Measurements from ENCODE around the gene MYO9A. TPM values are rescaled to one million over a fixed set of nuclear protein-coding genes. Genes with fewer than 3 reads are reported as not detected.
"Not testable (repeated sequence)": the region's sequence is repeated elsewhere in the genome, so short reads cannot be mapped to it uniquely, and the experiment has no call there.

The MYO9A gene
- total RNA-seq, 1 experiment from 2014 or later = 142 TPM

DNA sequence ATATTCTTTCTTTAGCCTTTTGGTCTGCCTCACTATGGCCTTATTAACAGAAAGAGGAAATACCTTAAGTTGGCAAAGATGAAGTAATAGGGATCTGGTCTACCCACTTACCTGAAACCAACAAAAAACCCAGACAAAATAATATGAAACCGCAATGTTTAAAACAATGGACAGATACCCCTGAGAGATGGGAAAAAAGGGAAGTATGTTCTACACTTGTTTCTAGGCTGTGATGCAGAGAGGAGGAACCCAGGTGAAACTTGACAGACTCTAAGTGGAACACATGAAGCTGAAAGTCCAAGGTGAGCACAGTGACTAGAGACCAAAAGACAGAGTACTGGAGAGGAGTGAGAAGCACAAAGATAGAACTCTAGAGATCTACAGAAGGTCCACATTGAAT is 229.2 kb downstream of the MYO9A start:
- no peaks in the 10 kb centered on the region for H3K9me2 ChIP-seq (replicated peaks; ENCODE audit: insufficient read depth, low read length)
- H3K4me1 ChIP-seq (ENCODE audit: low read length) = peaks cover 19% of the 10 kb centered on the region
- DNase-seq = no peak

DNA sequence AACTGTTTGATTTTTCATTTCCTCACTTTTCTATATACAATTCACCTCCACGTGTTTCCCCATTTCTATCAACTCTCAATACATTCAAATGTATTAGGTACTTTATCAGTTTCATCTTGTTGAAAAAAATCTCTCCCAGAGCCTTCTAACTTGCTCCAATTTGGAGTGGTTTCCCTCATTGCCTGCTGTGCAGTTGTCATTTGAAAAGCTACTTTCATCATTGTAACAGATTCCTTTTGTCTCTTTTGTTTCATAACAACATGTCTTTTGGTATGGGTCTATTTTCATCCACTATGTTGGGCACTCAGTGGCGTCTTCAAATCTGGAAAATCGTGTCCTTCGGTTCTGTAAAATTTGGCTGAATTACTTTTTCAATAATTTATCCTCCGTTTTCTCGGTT is 232.6 kb downstream of the MYO9A start:
- Histone ChIP-seq H3K27ac (ENCODE audit: low read length) (no peak overlapping the region), H3K27me3 (ENCODE audit: low read length) (no peaks in the 10 kb centered on the region), H4K20me1 (ENCODE audit: insufficient read depth, low read depth, low read length) (no peaks in the 10 kb centered on the region), H3K9me3 (ENCODE audit: low read length) (no peaks in the 10 kb centered on the region), H3K79me2 (ENCODE audit: low read length) (peaks cover 4% of the 10 kb centered on the region), H3K4me3 (ENCODE audit: low read length) (no peak overlapping the region), H3K36me3 (ENCODE audit: insufficient read depth, low read length) (peaks cover 73% of the 10 kb centered on the region), H2AFZ (ENCODE audit: low read length) (no peak overlapping the region), H3K4me1 (ENCODE audit: low read length) (peaks cover 1% of the 10 kb centered on the region; the same call in 1 of the 2 replicates), H3K9ac (ENCODE audit: low read length) (no peak overlapping the region), H3K4me2 (ENCODE audit: low read depth, low read length, poor library complexity, severe bottlenecking) (no peak overlapping the region), H3K9me2 (replicated peaks; ENCODE audit: insufficient read depth, low read length) (no peaks in the 10 kb centered on the region)
- DNase-seq = no peak

More for the DNA sequence above, 229.2 kb downstream of the MYO9A start:
- Histone ChIP-seq H3K27ac (ENCODE audit: low read length) (no peak overlapping the region), H3K36me3 (ENCODE audit: insufficient read depth, low read length) (peaks cover 65% of the 10 kb centered on the region), H3K4me3 (ENCODE audit: low read length) (no peak overlapping the region), H3K4me2 (ENCODE audit: low read depth, low read length, poor library complexity, severe bottlenecking) (no peak overlapping the region), H4K20me1 (ENCODE audit: insufficient read depth, low read depth, low read length) (no peaks in the 10 kb centered on the region), H3K9me3 (ENCODE audit: low read length) (no peaks in the 10 kb centered on the region), H3K9ac (ENCODE audit: low read length) (no peak overlapping the region), H3K27me3 (ENCODE audit: low read length) (no peaks in the 10 kb centered on the region), H2AFZ (ENCODE audit: low read length) (no peak overlapping the region), H3K79me2 (ENCODE audit: low read length) (peaks cover 14% of the 10 kb centered on the region; the same call in 1 of the 2 replicates)

DNA sequence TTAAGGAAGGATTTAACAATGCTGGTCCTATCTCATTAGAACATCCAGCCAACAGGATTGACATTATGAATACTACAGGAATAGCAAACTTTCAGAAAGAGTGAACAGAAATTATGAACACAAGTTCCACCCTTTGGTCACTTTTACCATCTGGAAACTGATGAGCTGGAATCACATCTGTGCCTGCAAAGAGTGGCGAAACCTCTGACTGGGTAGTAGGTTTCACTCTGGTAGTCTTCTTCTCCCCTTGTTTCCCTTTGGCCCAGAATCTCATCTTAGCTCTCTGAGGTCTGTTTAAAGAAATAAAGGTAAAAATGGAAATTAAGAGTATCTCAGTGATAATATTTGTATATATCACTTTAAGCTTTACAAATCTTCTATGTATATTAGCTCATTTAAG is 234.5 kb downstream of the MYO9A start:
- H3K79me2 ChIP-seq (ENCODE audit: low read length) = no peaks in the 10 kb centered on the region; the same call in 1 of the 2 replicates
- no peak overlapping the region for H3K27ac ChIP-seq (ENCODE audit: low read length)
- H3K4me2 ChIP-seq (ENCODE audit: low read depth, low read length, poor library complexity, severe bottlenecking) = no peak overlapping the region
- no peak overlapping the region for H2AFZ ChIP-seq (ENCODE audit: low read length)
- H3K27me3 ChIP-seq (ENCODE audit: low read length) = no peaks in the 10 kb centered on the region
- H3K4me3 ChIP-seq (ENCODE audit: low read length) = no peak overlapping the region
- no peak for DNase-seq
- H3K36me3 ChIP-seq (ENCODE audit: insufficient read depth, low read length) = peaks cover 81% of the 10 kb centered on the region
- no peaks in the 10 kb centered on the region for H3K4me1 ChIP-seq (ENCODE audit: low read length)
- no peaks in the 10 kb centered on the region for H4K20me1 ChIP-seq (ENCODE audit: insufficient read depth, low read depth, low read length)
- H3K9me3 ChIP-seq (ENCODE audit: low read length) = no peaks in the 10 kb centered on the region
- H3K9ac ChIP-seq (ENCODE audit: low read length) = no peak overlapping the region
- no peaks in the 10 kb centered on the region for H3K9me2 ChIP-seq (replicated peaks; ENCODE audit: insufficient read depth, low read length)

DNA sequence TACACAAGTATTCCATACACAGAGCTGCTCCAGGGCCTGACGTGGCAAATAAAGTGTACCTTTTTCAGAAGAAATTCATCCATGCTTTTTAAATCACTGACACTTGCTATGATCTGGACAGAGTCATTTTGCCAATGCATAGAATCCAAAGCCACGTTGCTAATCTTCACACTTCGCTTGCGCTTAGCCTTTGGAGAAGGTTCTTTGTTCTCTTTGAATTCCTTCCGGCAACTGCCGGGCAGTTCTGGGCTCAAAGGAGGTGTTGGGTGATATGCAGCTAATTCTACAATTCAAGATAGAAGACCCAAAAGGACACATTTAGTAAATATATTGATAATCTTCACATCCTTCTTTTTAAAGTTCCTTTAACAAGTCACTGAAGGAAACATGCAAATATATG is 237.7 kb downstream of the MYO9A start:
- no peaks in the 10 kb centered on the region for H3K4me1 ChIP-seq (ENCODE audit: low read length)
- H3K9me3 ChIP-seq (ENCODE audit: low read length) = no peaks in the 10 kb centered on the region
- no peak overlapping the region for H3K4me3 ChIP-seq (ENCODE audit: low read length)
- H3K79me2 ChIP-seq (ENCODE audit: low read length) = no peaks in the 10 kb centered on the region; the same call in 1 of the 2 replicates
- no peaks in the 10 kb centered on the region for H4K20me1 ChIP-seq (ENCODE audit: insufficient read depth, low read depth, low read length)
- no peak overlapping the region for H3K4me2 ChIP-seq (ENCODE audit: low read depth, low read length, poor library complexity, severe bottlenecking)
- H3K9ac ChIP-seq (ENCODE audit: low read length) = no peak overlapping the region
- H2AFZ ChIP-seq (ENCODE audit: low read length) = no peak overlapping the region
- H3K27me3 ChIP-seq (ENCODE audit: low read length) = no peaks in the 10 kb centered on the region
- H3K36me3 ChIP-seq (ENCODE audit: insufficient read depth, low read length) = peaks cover 78% of the 10 kb centered on the region
- DNase-seq = no peak
- no peak overlapping the region for H3K27ac ChIP-seq (ENCODE audit: low read length)
- no peaks in the 10 kb centered on the region for H3K9me2 ChIP-seq (replicated peaks; ENCODE audit: insufficient read depth, low read length)

DNA sequence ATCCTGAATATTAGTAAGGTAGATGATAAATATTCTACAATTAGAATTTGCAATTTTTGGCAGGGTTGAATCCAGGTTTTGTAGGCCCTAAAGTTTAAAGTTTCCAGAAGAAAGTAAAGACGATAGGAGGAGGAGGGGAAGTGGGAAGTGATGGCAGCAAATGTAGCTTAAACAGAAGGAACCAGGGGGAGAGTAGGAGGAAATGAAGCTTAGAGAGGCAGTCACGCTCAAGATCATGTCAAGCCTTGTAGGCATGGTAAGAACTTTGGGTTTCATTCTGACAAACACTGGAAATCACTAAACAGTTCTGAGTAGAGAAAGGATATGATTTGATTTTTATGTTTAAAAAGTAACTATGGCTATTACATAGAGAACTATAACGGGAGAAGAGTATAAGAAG is 243.7 kb downstream of the MYO9A start:
- no peaks in the 10 kb centered on the region for H4K20me1 ChIP-seq (ENCODE audit: insufficient read depth, low read depth, low read length)
- no peak overlapping the region for H3K4me2 ChIP-seq (ENCODE audit: low read depth, low read length, poor library complexity, severe bottlenecking)
- DNase-seq = no peak
- no peak overlapping the region for H3K9ac ChIP-seq (ENCODE audit: low read length)
- no peak overlapping the region for H2AFZ ChIP-seq (ENCODE audit: low read length)
- no peak overlapping the region for H3K27ac ChIP-seq (ENCODE audit: low read length)
- H3K4me1 ChIP-seq (ENCODE audit: low read length) = no peaks in the 10 kb centered on the region
- H3K4me3 ChIP-seq (ENCODE audit: low read length) = no peak overlapping the region
- peaks cover 48% of the 10 kb centered on the region for H3K36me3 ChIP-seq (ENCODE audit: insufficient read depth, low read length)
- H3K9me3 ChIP-seq (ENCODE audit: low read length) = no peaks in the 10 kb centered on the region
- no peaks in the 10 kb centered on the region; the same call in 1 of the 2 replicates for H3K79me2 ChIP-seq (ENCODE audit: low read length)
- no peaks in the 10 kb centered on the region for H3K9me2 ChIP-seq (replicated peaks; ENCODE audit: insufficient read depth, low read length)
- H3K27me3 ChIP-seq (ENCODE audit: low read length) = no peaks in the 10 kb centered on the region

DNA sequence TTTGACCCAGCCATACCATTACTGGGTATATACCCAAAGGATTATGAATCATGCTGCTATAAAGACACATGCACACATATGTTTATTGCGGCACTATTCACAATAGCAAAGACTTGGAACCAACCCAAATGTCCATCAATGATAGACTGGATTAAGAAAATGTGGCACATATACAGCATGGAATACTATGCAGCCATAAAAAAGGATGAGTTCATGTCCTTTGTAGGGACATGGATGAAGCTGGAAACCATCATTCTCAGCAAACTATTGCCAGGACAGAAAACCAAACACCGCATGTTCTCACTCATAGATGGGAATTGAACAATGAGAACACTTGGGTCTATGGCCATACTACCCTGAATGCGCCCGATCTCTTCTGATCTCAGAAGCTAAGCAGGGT is 259.7 kb downstream of the MYO9A start:
- not testable (repeated sequence) for H3K4me3 ChIP-seq (ENCODE audit: low read length); DNase-seq

DNA sequence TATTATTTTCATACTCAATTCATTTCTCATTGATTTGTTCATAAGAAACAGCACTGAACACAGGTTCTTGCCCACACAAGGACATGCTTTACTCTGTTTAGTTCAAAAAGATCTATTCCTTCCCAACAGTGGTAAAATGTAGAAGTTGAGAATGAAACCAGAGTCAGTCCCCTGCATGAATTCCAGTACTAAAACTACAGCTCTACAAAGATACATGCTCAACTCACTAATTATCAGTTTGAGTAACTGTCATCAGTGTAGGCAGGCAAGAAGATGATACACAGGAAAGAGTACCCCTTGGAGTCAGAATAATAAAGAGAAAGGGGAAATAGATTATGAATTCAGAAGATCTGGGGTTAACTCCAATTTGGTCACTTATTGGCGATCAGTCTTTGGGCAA is 264.4 kb downstream of the MYO9A start:
- Histone ChIP-seq H3K9me3 (ENCODE audit: low read length) (no peaks in the 10 kb centered on the region), H2AFZ (ENCODE audit: low read length) (no peak overlapping the region), H3K36me3 (ENCODE audit: insufficient read depth, low read length) (peaks cover 40% of the 10 kb centered on the region), H3K79me2 (ENCODE audit: low read length) (no peaks in the 10 kb centered on the region), H3K9ac (ENCODE audit: low read length) (no peak overlapping the region), H3K27ac (ENCODE audit: low read length) (no peak overlapping the region), H3K4me1 (ENCODE audit: low read length) (peaks cover 9% of the 10 kb centered on the region), H3K9me2 (replicated peaks; ENCODE audit: insufficient read depth, low read length) (no peaks in the 10 kb centered on the region), H4K20me1 (ENCODE audit: insufficient read depth, low read depth, low read length) (no peaks in the 10 kb centered on the region), H3K4me2 (ENCODE audit: low read depth, low read length, poor library complexity, severe bottlenecking) (no peak overlapping the region), H3K27me3 (ENCODE audit: low read length) (no peaks in the 10 kb centered on the region), H3K4me3 (ENCODE audit: low read length) (no peak overlapping the region)
- DNase-seq = no peak

More for the DNA sequence above, 259.7 kb downstream of the MYO9A start:
- H2AFZ ChIP-seq (ENCODE audit: low read length); H3K4me2 ChIP-seq (ENCODE audit: low read depth, low read length, poor library complexity, severe bottlenecking); H4K20me1 ChIP-seq (ENCODE audit: insufficient read depth, low read depth, low read length); H3K9me2 ChIP-seq (replicated peaks; ENCODE audit: insufficient read depth, low read length); H3K9me3 ChIP-seq (ENCODE audit: low read length); H3K27me3 ChIP-seq (ENCODE audit: low read length); H3K9ac ChIP-seq (ENCODE audit: low read length); H3K4me1 ChIP-seq (ENCODE audit: low read length); H3K79me2 ChIP-seq (ENCODE audit: low read length); H3K27ac ChIP-seq (ENCODE audit: low read length): not testable (repeated sequence)
- H3K36me3 ChIP-seq (ENCODE audit: insufficient read depth, low read length) = peaks cover 40% of the 10 kb centered on the region

DNA sequence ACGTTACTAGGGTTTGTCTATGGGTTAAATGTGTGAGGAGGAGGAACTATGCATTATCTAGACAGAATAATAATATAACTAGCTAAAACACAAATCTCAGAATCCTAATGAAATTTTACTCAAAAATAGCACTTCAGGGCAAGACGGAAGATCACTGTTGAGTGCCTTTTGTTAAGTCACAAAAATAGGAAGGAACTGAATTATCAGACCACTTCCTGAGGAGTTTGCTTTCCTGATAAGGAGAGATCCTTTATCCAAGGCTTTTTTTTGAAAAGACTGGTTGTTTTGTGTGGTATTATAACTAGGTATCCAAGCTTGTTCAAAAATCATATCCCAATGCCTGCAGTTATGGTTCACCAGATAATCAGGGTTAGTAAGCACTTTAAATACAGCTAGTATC is 273.0 kb downstream of the MYO9A start:
- peaks cover 65% of the 10 kb centered on the region for H3K36me3 ChIP-seq (ENCODE audit: insufficient read depth, low read length)
- H4K20me1 ChIP-seq (ENCODE audit: insufficient read depth, low read depth, low read length) = no peaks in the 10 kb centered on the region
- H3K4me1 ChIP-seq (ENCODE audit: low read length) = no peaks in the 10 kb centered on the region
- H3K27ac ChIP-seq (ENCODE audit: low read length) = no peak overlapping the region
- no peak overlapping the region for H3K4me2 ChIP-seq (ENCODE audit: low read depth, low read length, poor library complexity, severe bottlenecking)
- no peaks in the 10 kb centered on the region for H3K79me2 ChIP-seq (ENCODE audit: low read length)
- no peaks in the 10 kb centered on the region for H3K27me3 ChIP-seq (ENCODE audit: low read length)
- H3K9me2 ChIP-seq (replicated peaks; ENCODE audit: insufficient read depth, low read length) = no peaks in the 10 kb centered on the region
- DNase-seq = no peak
- no peak overlapping the region for H2AFZ ChIP-seq (ENCODE audit: low read length)
- no peaks in the 10 kb centered on the region for H3K9me3 ChIP-seq (ENCODE audit: low read length)
- no peak overlapping the region for H3K4me3 ChIP-seq (ENCODE audit: low read length)
- H3K9ac ChIP-seq (ENCODE audit: low read length) = no peak overlapping the region

DNA sequence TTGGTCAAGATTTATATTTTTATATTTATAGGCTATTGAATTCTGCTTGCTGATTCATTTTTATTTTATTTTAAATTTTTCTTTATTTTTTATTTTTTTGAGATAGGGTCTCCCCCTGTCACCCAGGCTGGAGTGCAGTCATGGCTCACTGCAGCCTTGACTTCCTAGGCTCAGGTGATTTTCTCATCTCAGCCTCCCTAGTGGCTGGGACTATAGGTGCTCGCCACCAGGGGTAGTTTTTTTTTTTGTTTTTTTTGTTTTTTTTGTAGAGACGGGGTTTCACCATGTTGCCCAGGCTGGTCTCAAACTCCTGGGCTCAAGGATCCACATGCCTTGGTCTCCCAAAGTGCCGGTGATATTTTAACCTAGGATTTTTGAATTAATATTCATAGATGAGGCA is 276.4 kb downstream of the MYO9A start:
- Histone ChIP-seq H2AFZ (ENCODE audit: low read length) (no peak overlapping the region), H4K20me1 (ENCODE audit: insufficient read depth, low read depth, low read length) (no peaks in the 10 kb centered on the region), H3K27ac (ENCODE audit: low read length) (no peak overlapping the region), H3K4me2 (ENCODE audit: low read depth, low read length, poor library complexity, severe bottlenecking) (no peak overlapping the region), H3K9me2 (replicated peaks; ENCODE audit: insufficient read depth, low read length) (no peaks in the 10 kb centered on the region), H3K9ac (ENCODE audit: low read length) (no peak overlapping the region), H3K36me3 (ENCODE audit: insufficient read depth, low read length) (peaks cover 58% of the 10 kb centered on the region; the same call in 1 of the 2 replicates), H3K79me2 (ENCODE audit: low read length) (no peaks in the 10 kb centered on the region), H3K27me3 (ENCODE audit: low read length) (no peaks in the 10 kb centered on the region), H3K4me3 (ENCODE audit: low read length) (no peak overlapping the region), H3K4me1 (ENCODE audit: low read length) (no peaks in the 10 kb centered on the region), H3K9me3 (ENCODE audit: low read length) (no peaks in the 10 kb centered on the region)
- DNase-seq = no peak
